GM12875 (cell line): ENCODE measurements around the gene GPC2.
A peak's percentile ranks its signal among the peaks of the same experiment; 100 is the strongest.

Experiments used
- H3K4me3 ChIP-seq: one replicate; pipeline ENCODE4 v1.5.1; 2011; ENCODE audit warnings: low read depth, low read length, control low read depth
- TF ChIP-seq, protein P1 (sequence below): IDR thresholded peaks from 2 replicates; pipeline ENCODE4 v1.5.1; 2011; ENCODE audit warnings: low read depth, mild to moderate bottlenecking, control low read depth, inconsistent platforms, low read length, moderate library complexity, borderline replicate concordance; ENCODE audit not compliant: insufficient read depth

The GPC2 gene

DNA sequence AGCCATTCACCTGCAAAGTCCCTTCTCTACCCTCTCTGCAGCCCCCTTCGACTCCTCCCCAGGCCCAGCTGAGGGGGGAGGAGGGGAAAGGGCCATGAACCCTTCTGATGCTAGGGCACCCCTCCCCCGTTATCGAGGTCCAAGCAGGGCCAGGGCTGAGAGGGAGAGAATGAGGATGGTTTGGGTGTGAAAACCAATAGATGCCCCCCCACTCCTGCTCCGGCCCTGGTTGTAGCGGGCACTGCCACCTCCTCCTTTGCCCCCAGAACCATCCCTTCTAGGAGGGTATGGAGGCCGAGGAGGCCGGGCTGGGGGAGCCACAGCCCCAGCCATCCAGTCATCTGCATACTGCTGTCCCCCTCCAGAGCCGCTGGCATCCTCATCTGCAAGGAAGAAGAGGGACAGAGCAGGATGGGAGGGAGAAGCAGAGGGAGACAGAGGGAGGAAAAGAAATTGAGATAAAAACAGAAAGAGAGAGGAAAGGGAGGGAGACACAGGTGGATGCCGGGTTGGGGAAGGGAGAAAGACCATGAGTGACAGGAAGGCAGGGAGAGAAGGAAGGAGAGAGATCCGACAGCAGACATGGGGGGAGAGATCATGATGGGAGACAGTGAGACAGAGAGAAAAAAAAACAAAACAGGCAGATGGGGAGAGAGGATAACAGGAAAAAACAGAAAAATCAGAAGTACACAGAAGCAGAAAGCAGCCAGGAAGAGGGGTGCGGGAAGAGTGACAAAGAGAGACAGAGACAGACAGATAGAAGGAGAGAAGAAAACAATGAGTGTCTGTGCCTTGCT, 6.9 kb downstream of the GPC2 start:
- H3K4me3 ChIP-seq, result no peak overlapping the region
- TF ChIP-seq, protein P1, sequence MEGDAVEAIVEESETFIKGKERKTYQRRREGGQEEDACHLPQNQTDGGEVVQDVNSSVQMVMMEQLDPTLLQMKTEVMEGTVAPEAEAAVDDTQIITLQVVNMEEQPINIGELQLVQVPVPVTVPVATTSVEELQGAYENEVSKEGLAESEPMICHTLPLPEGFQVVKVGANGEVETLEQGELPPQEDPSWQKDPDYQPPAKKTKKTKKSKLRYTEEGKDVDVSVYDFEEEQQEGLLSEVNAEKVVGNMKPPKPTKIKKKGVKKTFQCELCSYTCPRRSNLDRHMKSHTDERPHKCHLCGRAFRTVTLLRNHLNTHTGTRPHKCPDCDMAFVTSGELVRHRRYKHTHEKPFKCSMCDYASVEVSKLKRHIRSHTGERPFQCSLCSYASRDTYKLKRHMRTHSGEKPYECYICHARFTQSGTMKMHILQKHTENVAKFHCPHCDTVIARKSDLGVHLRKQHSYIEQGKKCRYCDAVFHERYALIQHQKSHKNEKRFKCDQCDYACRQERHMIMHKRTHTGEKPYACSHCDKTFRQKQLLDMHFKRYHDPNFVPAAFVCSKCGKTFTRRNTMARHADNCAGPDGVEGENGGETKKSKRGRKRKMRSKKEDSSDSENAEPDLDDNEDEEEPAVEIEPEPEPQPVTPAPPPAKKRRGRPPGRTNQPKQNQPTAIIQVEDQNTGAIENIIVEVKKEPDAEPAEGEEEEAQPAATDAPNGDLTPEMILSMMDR, result no peak

DNA sequence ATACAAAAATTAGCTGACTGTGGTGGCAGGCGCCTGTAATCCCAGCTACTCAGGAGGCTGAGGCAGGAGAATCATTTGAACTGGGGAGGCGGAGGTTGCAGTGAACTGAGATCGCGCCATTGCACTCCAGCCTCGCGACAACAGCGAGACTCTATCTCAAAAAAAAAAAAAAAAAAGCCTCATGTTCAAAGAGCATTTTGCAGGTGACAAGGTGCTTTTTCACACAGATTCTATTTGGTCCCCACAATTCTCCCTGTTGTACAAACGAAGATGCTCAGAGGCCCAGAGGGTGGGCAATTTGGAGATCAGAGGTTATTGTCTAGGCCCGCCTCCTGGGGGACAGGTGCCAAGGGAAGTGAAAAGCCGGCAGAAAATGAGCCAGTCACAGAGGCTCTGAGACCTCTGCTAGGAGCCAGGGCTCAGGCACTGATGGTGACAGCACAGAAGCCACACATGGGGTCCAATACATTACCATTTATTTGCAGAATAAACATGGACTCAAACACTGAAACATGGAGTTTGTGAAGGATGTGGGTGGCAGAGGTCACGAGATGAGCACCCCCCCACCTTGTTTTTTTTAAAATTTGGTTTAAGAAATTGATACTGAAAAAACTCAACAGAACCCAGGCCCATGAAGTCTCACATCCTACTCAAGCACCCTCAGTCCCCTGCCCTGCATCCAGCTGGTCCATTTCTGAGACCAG, 7.9 kb downstream of the GPC2 start:
- no peak overlapping the region for H3K4me3 ChIP-seq
- TF ChIP-seq, protein P1, result no peak

- peak overlapping the region; percentile 21 for H3K4me3 ChIP-seq
- TF ChIP-seq, protein P1, result no peak
Observed at GRCh38 chr7:100167912-100168323, 9.3 kb downstream of the GPC2 start.

DNA sequence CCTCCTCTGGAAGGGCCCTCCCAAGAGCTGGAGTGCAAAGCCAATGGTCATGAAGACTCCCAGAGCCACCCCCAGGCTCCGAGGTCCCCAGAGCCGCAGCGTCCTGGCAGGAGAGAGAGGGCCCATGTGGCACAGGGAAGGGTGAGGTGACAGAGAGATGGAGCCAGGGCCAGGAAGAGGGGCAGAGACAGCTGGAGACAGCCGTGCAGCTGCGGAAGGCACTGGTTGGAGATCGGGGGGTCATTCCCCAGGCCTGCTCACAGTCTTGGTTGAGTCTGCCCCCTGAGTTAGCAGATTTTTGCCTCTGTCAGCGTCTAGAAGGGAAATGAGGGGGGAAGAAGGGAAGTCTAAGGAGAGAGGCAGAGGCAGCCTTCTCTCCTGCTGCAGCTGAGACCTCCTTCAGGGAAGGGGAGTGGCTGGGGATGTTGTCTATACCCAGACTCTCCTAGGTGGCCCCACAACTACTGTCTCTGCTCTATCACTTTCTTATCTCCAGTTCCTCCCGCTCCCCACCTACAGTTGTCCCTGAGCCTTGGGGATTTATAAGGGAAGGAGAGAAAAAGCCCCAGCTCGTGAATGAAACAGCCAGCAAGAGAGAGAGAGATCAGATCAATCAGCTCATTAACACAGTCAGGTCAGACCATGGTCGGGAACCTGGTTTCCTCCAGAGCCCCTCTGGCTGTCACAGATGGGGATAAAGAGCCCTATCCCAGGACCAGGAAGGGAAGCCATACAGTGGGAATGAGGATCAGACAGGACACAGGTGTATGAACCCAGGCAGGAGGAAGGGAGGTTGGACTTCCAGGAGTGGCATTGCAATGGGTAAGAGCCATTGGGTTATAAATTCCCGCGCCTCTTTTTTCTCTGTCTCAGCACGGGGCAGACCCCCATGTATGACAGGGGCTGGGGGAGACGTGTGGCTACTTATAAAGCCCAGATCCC, 9.9 kb downstream of the GPC2 start:
- TF ChIP-seq, protein P1, result no peak
- H3K4me3 ChIP-seq, result no peak overlapping the region

DNA sequence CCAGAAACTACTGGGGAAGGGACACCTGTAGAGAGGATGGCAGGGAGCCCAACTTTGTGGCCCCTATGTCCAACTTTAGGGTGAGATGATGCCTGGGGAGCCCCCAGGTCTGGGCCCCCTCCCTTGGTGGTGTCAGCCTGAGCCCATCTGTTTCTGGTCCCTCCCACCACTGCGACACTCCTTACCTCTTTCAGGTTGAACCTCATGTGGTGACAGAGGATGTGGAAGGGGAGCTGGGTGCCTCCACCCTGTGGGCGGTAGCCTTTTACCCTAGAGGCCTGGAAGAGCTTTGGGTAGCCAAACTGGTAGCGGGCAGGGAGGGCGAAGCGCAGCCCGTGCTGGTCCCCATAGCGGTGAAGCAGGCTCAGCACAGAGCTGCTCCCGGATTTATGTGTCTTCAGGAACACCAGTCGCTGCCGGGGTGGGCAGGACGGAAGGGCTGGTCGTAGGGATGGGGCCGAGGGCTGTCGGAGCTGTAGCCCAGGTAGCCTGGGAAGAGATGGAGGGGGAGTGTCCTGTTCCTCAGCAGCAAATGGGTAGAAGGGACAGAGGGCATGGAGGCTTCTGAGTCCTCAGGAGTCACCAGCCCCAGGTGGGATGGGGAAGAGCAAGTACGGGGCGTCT, 10.8 kb downstream of the GPC2 start:
- TF ChIP-seq, protein P1, result no peak
- H3K4me3 ChIP-seq, result no peak overlapping the region

DNA sequence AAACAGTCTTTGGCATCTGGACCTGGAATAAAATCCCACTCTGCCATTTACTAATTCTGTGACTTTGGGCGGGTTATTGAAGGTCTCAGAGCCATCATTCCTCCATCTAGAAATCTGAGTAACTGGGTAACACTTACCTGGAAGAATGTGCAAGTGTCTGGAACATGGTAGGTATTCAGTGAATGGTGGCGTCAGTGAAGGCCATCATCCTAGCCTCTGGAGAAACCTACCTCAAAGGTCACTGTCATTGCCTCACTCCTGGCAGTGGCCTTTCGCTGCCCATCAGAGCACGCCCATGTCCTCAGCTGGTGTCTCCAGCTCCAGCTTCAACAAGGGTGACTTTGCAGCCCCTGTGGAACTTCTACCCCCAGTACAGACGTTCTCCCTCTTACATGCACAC, 13.3 kb downstream of the GPC2 start:
- TF ChIP-seq, protein P1, result no peak
- no peak overlapping the region for H3K4me3 ChIP-seq
